GM21576 (cell line): Measurements from ENCODE around the gene ADGRD1.

Experiments
- ATAC-seq: cut with Tn5 transposase; IDR thresholded peaks from one replicate; pipeline ENCODE4 v1.9.1; 2021; ENCODE audit warnings: mild to moderate bottlenecking, moderate library complexity; ENCODE audit not compliant: unreplicated experiment

Gene ADGRD1

GRCh38 chr12:131097202-131098177, 143.8 kb downstream of the ADGRD1 start:
- ATAC-seq: no peak

DNA sequence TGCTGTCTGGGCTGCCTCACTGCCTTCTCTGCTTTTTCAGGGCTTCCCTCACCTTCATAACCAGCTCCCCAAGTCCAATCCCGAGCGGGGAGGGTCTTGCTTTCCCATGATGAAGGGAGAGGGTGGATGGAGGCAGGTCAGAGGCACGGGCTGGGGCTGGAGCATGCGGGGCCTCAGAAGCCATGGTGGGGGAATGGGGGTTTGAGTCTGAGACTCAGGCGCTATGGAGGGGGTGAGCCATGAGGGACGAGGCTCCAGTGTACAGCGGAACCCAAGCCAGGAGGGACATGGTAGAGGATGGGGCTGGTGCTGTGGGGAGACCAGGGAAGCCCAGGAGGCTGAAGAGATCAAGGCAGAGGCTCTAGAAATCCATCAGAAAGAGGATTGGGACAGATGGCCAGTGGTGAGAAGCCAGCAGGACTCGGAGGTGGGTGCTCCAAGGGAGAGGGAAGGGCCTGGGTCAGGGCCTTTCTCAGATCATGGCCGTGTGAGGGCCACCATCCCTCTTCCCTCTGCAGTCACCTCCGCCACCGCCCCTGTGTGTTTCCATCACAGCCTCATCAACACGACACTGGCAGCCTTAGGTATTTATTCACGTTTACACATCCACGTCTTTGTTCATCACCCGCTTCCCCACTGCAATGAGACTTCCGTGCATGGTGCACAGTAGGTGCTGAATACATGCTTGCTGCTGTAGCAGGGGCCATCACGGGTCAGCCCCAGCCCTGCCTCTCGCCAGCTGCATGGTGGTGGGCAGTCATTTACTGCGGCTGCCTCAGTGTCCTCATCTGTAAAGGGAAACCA, 144.7 kb downstream of the ADGRD1 start:
- no peak for ATAC-seq

DNA sequence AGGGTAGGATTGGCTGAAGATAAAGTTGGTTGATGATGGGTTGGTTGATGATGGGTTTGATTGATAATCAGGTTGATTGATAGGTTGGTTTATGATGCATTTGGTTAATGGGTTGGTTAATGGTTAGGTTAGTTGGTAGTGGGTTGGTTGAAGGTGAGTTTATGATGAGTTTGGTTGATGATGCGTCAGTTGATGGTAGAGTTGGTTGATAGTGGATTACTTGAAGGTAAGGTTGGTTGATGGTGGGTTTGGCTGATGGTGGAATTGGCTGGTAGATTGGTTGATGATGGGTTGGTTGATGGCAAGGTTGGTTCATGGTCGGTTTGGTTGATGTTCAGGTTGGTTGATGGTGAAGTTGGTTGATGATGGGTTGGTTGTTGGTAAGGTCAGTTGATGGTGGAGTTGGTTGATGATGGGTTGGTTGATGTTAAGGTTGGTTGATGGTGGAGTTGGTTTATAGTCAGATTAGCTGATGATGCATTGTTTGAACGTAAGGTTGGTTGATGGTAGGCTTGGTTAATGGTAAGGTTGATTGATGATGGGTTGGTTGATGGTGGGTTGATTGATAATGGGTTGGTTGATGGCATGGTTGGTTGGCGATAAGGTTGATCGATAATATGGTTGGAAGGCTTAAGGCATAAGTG, 146.4 kb downstream of the ADGRD1 start:
- no peak for ATAC-seq

GRCh38 chr12:131101006-131101405, 147.3 kb downstream of the ADGRD1 start:
- no peak for ATAC-seq

- peak; percentile 65 for ATAC-seq
These were observed 148.2 kb downstream of the ADGRD1 start for GRCh38 chr12:131101703-131102492.

DNA sequence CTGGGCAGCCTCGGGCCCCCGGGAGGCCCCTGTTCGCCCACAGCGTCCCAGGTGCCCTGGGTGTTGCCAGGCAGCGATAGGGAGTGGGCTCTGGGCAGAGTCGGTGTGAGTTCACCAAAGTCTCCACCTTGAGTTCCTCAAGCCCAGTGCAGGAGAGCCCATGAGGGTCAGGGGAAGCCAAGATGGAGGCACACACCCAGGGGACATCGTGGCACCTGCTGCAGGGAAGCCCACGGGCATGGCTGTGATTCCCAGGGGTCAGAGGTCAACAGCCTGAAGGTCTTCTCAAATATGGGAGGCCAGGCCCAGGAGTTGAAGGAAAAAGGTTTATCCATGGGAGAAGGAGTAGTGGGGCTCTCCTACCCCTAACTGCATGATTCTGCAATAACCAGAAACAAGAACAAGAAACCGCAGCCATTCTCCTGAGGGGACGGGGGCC, 148.8 kb downstream of the ADGRD1 start:
- ATAC-seq: no peak

DNA sequence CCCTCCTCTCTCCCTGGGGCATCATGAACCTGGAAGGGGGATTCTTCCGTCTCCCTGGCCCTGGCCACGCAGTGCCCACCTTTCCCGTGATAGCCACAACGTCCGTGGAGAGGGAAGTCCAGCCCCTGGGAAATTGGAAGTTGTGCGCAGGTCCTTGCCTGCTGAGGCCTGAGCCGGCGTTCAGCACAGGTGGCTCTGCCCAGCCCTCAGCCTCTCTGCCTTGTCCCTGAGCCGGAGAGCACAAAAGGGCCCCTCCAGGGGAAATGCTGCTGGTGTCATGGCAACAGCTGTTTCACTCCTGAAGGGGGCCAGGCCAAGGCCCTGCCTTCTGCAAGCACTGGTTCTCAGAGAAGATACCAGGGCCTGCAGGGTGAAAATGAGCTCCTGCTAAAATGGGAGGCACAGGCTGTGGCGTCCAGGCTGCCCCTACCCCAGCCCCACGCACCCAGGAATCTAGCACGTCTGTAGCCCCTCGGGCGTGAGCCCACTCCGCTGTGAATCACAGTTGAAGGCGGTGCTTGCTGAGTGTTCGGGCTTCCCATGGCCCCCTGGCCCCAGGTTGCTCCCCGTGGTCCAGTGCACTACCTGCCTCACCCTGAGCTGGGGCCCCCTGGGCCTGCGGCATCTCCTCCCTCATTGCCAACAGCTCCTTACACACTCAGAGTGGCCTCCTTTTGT, 149.4 kb downstream of the ADGRD1 start:
- ATAC-seq: no peak

- ATAC-seq: no peak
These were observed 150.2 kb downstream of the ADGRD1 start for GRCh38 chr12:131103669-131104462.

DNA sequence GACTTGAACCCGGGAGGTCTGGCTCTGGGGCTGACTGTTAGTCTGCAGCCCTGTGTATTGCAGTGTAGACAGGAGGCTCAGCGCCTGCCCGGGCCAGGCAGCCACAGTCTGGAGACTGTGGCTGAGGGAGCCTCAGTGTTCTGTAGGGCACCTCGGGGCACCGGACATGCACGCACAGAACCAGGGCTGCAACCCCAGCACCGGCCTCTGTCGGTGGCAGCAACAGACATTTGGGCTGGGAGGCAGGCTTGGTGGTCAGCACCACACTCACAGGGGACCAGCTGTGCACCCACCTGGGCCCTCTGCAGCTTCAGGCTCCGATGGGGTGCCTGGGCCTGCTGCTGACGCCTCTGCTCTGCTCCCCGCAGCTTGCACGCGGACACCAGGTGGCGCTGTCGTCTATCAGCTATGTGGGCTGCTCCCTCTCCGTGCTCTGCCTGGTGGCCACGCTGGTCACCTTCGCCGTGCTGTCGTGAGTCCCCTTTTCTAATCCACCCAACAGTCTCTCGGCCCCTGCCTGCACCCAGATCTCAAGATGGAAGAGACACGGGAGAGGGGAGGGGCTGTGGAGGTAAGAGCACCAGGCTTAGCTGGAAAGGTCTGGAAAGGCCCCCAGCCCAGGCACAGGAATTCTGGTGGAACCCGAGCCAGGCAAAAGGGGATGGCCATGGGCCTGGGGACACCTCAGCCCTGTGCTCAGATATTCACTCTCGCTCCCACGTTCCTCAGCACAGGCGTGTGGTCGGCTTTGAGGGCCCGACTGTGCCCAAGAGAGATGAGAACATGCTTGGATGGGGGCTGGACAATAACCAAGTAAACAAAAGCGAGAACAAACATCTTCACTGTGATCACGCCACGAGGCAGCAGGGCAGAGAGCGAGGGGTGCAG, 151.0 kb downstream of the ADGRD1 start:
- peak; percentile 53 for ATAC-seq

DNA sequence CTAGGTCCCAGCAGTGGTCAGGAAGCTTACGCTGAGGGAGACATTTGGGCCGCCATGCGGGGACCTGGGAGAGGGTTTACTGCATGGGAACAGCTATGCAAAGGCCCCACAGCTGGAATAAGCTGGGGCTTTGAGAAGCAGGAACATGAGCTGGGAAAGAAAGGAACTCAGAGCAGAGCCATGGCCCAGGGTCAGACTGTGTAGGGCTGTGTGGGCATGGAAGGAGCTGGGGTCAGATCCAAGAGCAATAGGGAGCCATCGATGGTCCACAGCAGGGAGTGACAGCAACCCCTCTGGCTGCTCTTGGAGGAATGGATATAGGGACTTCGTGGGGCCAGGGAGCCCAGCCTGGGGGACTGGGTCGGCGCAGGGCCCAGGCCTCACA, 151.6 kb downstream of the ADGRD1 start:
- no peak for ATAC-seq

DNA sequence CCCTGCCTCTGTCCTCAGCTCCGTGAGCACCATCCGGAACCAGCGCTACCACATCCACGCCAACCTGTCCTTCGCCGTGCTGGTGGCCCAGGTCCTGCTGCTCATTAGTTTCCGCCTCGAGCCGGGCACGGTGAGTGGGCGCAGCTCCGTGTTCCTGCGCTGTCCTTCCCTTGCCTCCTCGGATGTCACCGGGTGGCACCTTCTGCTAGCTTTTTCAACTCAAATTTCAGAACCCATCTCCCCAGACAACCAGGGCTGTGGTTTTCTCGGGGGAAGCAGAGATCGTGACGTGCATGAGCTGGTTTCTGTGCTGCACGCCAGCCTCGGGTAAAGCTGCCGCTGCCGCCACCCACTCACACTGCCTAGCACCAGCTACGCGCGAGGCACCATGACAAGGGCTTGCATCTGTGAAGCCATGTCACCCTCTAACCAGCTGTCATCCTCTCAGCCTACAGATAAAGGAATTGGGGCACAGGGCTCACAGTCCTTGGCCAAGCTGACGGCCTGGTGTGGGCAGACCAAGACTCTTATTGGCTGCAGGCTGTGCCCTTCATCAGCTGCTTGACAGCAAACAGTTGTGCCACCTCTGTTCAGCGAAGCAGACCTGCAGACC, 152.1 kb downstream of the ADGRD1 start:
- peak; percentile 30 for ATAC-seq

DNA sequence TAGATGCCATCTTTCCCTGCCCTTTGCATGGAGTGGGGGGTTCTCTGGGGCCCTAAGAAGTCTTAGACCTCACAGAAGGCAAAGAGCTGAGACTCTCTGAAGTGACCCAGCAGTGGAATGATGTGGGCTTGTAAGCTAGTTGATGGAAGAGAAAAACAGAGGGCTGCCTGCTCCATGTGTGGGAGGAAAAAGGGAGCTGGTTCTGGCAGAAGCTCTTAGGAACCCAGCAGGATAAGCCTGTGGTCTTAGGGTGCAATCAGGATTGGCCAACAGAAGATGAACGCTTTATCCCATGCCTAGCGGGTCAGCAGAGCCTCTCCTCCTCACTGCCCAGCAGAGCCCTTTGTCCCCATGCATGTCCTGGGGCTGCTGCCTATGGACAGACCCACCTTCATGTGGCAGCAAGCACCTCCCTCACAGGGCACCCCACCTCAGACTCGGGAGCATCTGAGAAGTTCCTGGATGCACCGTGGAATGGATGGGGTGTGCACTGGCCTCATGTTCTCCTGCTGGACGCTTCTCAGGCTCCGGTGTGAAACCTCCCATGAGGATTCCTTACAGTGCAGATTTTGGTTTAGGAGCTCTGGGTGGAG, 152.7 kb downstream of the ADGRD1 start:
- ATAC-seq: no peak

GRCh38 chr12:131108177-131108955, 154.7 kb downstream of the ADGRD1 start:
- no peak for ATAC-seq

- no peak for ATAC-seq
These were observed 157.7 kb downstream of the ADGRD1 start for GRCh38 chr12:131111446-131111845.

GRCh38 chr12:131112021-131112420, 158.3 kb downstream of the ADGRD1 start:
- peak; percentile 41 for ATAC-seq

- ATAC-seq: no peak
These were observed 159.1 kb downstream of the ADGRD1 start for GRCh38 chr12:131112700-131113290.
